Gastroesophageal sphincter (tissue), 4 donors: ENCODE results near the gene ESR2. TPM values are rescaled to one million over a fixed set of nuclear protein-coding genes. Genes with fewer than 3 reads are reported as not detected.
"Not testable (repeated sequence)": the region's sequence is repeated elsewhere in the genome, so short reads cannot be mapped to it uniquely, and the experiment has no call there.

Source experiments
- ATAC-seq: fragments of 150-250 bp; one replicate; pipeline ENCODE4 v1.9.1; 2016; ENCODE audit warnings: mild to moderate bottlenecking, moderate library complexity
- H3K27ac ChIP-seq, 4 donors: fragments of 200-600 bp; sonication (generic) in 3 of 4; 1 replicate in 3 of 4; 2 replicates in 1 of 4; pipeline ENCODE4 v1.5.1; 2016 to 2019
- H3K27me3 ChIP-seq: fragments of 200-600 bp; sonication (generic); one replicate; pipeline ENCODE4 v1.5.1; 2019
- H3K36me3 ChIP-seq, 2 donors: fragments of 200-600 bp; sonication (generic); one replicate each; pipeline ENCODE4 v1.5.1; 2019; ENCODE audit warnings: control low read depth in 1 of 2
- H3K4me1 ChIP-seq, 3 donors: fragments of 200-600 bp; sonication (generic); 1 replicate in 2 of 3; 2 replicates in 1 of 3; pipeline ENCODE4 v1.5.1; 2016 to 2019; ENCODE audit warnings: control low read depth in 2 of 3
- H3K4me3 ChIP-seq, 2 donors: fragments of 200-600 bp; sonication (generic); one replicate each; pipeline ENCODE4 v1.5.1; 2019; ENCODE audit warnings: mild to moderate bottlenecking in 1 of 2, moderate library complexity in 1 of 2
- H3K9me3 ChIP-seq, 3 donors: fragments of 200-600 bp; sonication (generic); one replicate each; pipeline ENCODE4 v1.5.1; 2017 to 2019; ENCODE audit warnings: control low read depth in 2 of 3
- EP300 ChIP-seq: sonication (generic); formaldehyde crosslinking; IDR thresholded peaks from one replicate; pipeline ENCODE4 v1.6.1; 2017; ENCODE audit warnings: antibody characterized with exemption, mild to moderate bottlenecking
- POLR2A ChIP-seq, 2 donors: fragments of 450-650 bp; IDR thresholded peaks; one replicate each; pipeline ENCODE4 v1.6.1; 2017; ENCODE audit warnings: antibody characterized with exemption in 2 of 2, mild to moderate bottlenecking in 2 of 2, moderate library complexity in 1 of 2
- POLR2AphosphoS5 ChIP-seq: sonication (generic); formaldehyde crosslinking; IDR thresholded peaks from one replicate; pipeline ENCODE4 v1.6.1; 2017; ENCODE audit warnings: antibody characterized with exemption
- WGBS, 2 donors: methylation state at CpG; one replicate each; pipeline ENCODE4 v1.1.5; 2018; ENCODE audit warnings: low coverage in 1 of 2; 5-methylcytosine and 5-hydroxymethylcytosine counted together
- total RNA-seq, 4 donors: library from RNA; depleted of rRNA; stranded (reverse); fragments of >200 nt; gene quantifications; one replicate each; pipeline ENCODE4 v1.1.0, GENCODE V29; 2016
- TF ChIP-seq, protein P1 (sequence below), 4 experiments: fragments of 200-600 bp in 2 of 4; fragments of 450-650 bp in 2 of 4; sonication (generic) in 1 of 4; IDR thresholded peaks; one replicate each; pipeline ENCODE4 v1.5.1; 2017 to 2019; ENCODE audit warnings: antibody characterized with exemption in 4 of 4, mild to moderate bottlenecking in 2 of 4, moderate library complexity in 2 of 4

The ESR2 gene
- total RNA-seq, 4 donors from 2014 or later: 0.23 to 2.5 (median 0.40) TPM; not detected in 1

DNA sequence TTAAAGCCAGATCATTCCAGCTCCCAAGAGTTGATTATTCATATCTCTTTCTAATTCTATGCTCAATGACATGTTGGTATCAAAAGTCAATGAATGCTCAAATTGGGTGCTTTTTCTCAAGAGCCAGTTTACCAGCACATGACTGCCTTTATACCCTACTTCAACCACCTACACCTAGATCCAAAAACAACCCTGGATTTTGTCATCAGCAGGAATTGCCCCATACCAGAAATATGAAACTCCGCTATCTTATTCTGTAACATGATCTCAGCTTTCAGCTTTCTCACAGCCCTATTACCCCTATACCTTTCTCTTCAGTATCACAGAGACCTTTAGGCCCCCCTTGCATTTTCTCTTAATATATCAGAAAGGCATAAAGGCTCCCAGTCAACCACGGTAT is 32.3 kb upstream of the ESR2 start:
- 83 to 100% methylated on average over 2 of the region's 2 CpGs for WGBS, 2 donors
- Histone ChIP-seq H3K27me3 (no peaks in the 10 kb centered on the region), H3K27ac (no peak overlapping the region), H3K4me3 (no peak overlapping the region), H3K9me3 (no peaks in the 10 kb centered on the region), H3K36me3 (no peaks in the 10 kb centered on the region), H3K4me1 (no peaks in the 10 kb centered on the region)
- TF ChIP-seq POLR2AphosphoS5 (no peak), POLR2A (IDR thresholded peaks at IDR 0.05) (no peak), EP300 (no peak)
- TF ChIP-seq, protein P1, sequence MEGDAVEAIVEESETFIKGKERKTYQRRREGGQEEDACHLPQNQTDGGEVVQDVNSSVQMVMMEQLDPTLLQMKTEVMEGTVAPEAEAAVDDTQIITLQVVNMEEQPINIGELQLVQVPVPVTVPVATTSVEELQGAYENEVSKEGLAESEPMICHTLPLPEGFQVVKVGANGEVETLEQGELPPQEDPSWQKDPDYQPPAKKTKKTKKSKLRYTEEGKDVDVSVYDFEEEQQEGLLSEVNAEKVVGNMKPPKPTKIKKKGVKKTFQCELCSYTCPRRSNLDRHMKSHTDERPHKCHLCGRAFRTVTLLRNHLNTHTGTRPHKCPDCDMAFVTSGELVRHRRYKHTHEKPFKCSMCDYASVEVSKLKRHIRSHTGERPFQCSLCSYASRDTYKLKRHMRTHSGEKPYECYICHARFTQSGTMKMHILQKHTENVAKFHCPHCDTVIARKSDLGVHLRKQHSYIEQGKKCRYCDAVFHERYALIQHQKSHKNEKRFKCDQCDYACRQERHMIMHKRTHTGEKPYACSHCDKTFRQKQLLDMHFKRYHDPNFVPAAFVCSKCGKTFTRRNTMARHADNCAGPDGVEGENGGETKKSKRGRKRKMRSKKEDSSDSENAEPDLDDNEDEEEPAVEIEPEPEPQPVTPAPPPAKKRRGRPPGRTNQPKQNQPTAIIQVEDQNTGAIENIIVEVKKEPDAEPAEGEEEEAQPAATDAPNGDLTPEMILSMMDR (IDR thresholded peaks at IDR 0.05): no peak
- no peak for ATAC-seq

DNA sequence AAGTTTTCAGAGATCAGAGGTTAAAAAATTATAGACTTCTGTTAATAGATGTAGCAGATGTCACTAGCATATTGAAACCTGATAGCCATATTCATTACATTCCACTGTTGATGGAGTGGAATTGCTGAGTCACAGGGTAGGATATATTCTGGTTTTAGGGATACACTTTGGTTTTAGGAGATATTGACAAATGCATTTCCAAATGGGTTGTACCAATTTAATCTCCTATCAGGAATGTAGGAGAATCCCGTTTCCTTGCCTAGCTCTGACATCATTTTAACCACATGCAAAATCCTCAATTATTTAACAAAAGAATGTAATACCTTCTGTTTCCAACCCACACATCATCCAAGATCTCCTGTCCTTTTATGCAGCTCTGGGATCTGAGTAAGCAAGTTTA is 30.7 kb upstream of the ESR2 start:
- TF ChIP-seq, protein P1 (IDR thresholded peaks at IDR 0.05): no peak
- TF ChIP-seq EP300 (no peak), POLR2AphosphoS5 (no peak), POLR2A (IDR thresholded peaks at IDR 0.05) (no peak)
- H3K27me3 ChIP-seq: no peaks in the 10 kb centered on the region
- H3K36me3 ChIP-seq: no peaks in the 10 kb centered on the region
- no peaks in the 10 kb centered on the region for H3K9me3 ChIP-seq
- H3K27ac ChIP-seq: no peak overlapping the region
- H3K4me3 ChIP-seq: no peak overlapping the region
- WGBS, 2 donors: 29 to 65% methylated on average over 1 of the region's 1 CpG
- no peak for ATAC-seq
- no peaks in the 10 kb centered on the region for H3K4me1 ChIP-seq

GRCh38 chr14:64324461-64324860 is 30.3 kb upstream of the ESR2 start:
- Histone ChIP-seq H3K27ac (no peak overlapping the region), H3K9me3 (no peaks in the 10 kb centered on the region), H3K27me3 (no peaks in the 10 kb centered on the region), H3K4me1 (no peaks in the 10 kb centered on the region), H3K4me3 (no peak overlapping the region), H3K36me3 (no peaks in the 10 kb centered on the region)
- WGBS, 2 donors: 25 to 33% methylated on average over 1 of the region's 1 CpG
- TF ChIP-seq, protein P1 (IDR thresholded peaks at IDR 0.05): no peak
- TF ChIP-seq POLR2AphosphoS5: no peak
- no peak for TF ChIP-seq EP300
- no peak for TF ChIP-seq POLR2A (IDR thresholded peaks at IDR 0.05)
- no peak for ATAC-seq

- not testable (repeated sequence) for H3K4me3 ChIP-seq, H3K9me3 ChIP-seq, H3K27me3 ChIP-seq, ATAC-seq, H3K4me1 ChIP-seq, H3K27ac ChIP-seq, H3K36me3 ChIP-seq
- WGBS, 2 donors: 69 to 70% methylated on average over 4 to 5 of the region's 5 CpGs
These were observed 26.2 kb upstream of the ESR2 start for GRCh38 chr14:64320362-64320761.

- not testable (repeated sequence) for H3K9me3 ChIP-seq, H3K36me3 ChIP-seq, H3K27me3 ChIP-seq, H3K4me3 ChIP-seq, H3K4me1 ChIP-seq, H3K27ac ChIP-seq, ATAC-seq
- 89% methylated on average over 1 of the region's 1 CpG; no CpG with 5 or more reads in 1 of the 2 donors for WGBS, 2 donors
These were observed 24.5 kb upstream of the ESR2 start for GRCh38 chr14:64318695-64319094.

DNA sequence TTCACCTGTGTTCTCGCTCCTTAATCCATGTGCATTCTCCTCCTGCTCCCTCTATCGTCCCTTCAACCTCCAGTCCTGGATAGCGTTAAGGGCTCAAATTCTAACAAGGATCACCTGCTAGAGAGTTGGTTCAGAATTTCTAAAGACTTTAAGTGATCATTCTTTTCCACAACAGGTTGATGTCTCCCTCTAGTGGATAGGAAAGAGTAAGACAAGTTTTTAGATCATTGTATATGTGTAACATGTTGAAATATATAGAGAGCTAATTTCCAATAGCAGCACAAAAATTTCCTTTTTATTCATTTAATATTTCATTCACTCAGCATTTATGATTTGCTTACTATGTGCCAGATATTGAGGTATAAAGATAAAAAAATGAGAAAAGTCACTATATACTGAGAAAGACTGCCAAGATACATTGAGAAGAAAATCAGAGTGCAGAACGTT is 9.3 kb upstream of the ESR2 start:
- ATAC-seq: no peak
- no peak overlapping the region for H3K4me3 ChIP-seq
- no peaks in the 10 kb centered on the region for H3K36me3 ChIP-seq
- WGBS, 2 donors: 11% methylated on average over 3 to 4 of the region's 4 CpGs
- H3K4me1 ChIP-seq: no peaks in the 10 kb centered on the region
- no peaks in the 10 kb centered on the region for H3K27me3 ChIP-seq
- no peaks in the 10 kb centered on the region for H3K9me3 ChIP-seq
- H3K27ac ChIP-seq: no peak overlapping the region
- TF ChIP-seq POLR2AphosphoS5 (no peak), POLR2A (IDR thresholded peaks at IDR 0.05) (no peak)
- TF ChIP-seq, protein P1 (IDR thresholded peaks at IDR 0.05): peak; percentile 68 to 79 (median 72)
